ENCODE results near the gene PDZD2.

DNA sequence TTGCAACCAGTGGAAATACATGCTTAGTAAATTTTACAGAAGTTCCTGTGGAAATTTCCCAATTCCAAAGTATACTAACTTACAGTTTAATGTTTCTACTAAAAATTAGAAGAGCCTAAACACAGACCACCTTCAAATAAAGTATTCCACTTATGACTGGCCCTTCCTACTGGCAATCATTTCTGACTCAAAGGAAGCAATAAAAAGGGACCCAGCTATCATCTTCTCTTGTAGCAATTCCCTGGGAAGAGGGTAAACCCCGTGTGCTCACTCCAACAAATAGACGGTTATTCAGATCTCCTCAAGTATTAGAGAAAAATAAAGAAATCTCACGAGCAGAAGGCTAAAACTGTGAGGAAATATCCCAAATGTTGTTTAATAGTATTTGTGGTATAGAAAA lies 491.9 kb downstream of the PDZD2 start:
- TF ChIP-seq, protein P1, sequence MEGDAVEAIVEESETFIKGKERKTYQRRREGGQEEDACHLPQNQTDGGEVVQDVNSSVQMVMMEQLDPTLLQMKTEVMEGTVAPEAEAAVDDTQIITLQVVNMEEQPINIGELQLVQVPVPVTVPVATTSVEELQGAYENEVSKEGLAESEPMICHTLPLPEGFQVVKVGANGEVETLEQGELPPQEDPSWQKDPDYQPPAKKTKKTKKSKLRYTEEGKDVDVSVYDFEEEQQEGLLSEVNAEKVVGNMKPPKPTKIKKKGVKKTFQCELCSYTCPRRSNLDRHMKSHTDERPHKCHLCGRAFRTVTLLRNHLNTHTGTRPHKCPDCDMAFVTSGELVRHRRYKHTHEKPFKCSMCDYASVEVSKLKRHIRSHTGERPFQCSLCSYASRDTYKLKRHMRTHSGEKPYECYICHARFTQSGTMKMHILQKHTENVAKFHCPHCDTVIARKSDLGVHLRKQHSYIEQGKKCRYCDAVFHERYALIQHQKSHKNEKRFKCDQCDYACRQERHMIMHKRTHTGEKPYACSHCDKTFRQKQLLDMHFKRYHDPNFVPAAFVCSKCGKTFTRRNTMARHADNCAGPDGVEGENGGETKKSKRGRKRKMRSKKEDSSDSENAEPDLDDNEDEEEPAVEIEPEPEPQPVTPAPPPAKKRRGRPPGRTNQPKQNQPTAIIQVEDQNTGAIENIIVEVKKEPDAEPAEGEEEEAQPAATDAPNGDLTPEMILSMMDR (IDR thresholded peaks at IDR 0.05), result no peak
- no peak for TF ChIP-seq POLR2A (IDR thresholded peaks at IDR 0.05)

Measured in testis (tissue), 2 donors.